IMR-90 (cell line): Measurements from ENCODE around the gene CBS. TPM values are rescaled to one million over a fixed set of nuclear protein-coding genes. Genes with fewer than 3 reads are reported as not detected.

ENCODE experiments used
- ATAC-seq: fragments of 200-7000 bp; cut with Tn5 transposase; 2 replicates; pipeline ENCODE4 v1.9.1; 2020; ENCODE audit warnings: low read depth, mild to moderate bottlenecking, moderate library complexity
- BruUV-seq: library from RNA; stranded (reverse); fragments of 400-500 nt; replicated peaks from 2 replicates; lab custom pipeline; 2021; lab: Mats Ljungman, UMichigan
- CTCF ChIA-PET: fragments of 300-600 bp; formaldehyde crosslinking; extraction: SDS; loops from one replicate; lab custom pipeline; 2021; ENCODE audit warnings: antibody characterized with exemption; lab: Yijun Ruan, JAX
- POLR2A ChIA-PET: fragments of 300-600 bp; sonication (Branson Sonifier 250); formaldehyde crosslinking; loops from one replicate; lab custom pipeline; 2022; ENCODE audit warnings: antibody characterized with exemption; ENCODE audit not compliant: unreplicated experiment; lab: Charles Lee
- DNase-seq: peaks from one replicate; pipeline ENCODE4 v3.0.0; 2013
- H2AFZ ChIP-seq: replicated peaks from 2 replicates; pipeline ENCODE3; 2013; ENCODE audit warnings: low read length, mild to moderate bottlenecking; ENCODE audit not compliant: poor library complexity
- H2AK5ac ChIP-seq: 2 replicates; pipeline ENCODE4 v1.6.1; 2013; ENCODE audit warnings: low read depth, low read length, inconsistent platforms
- H2AK9ac ChIP-seq: replicated peaks from 2 replicates; pipeline ENCODE3; 2013; ENCODE audit warnings: mild to moderate bottlenecking, low read depth, low read length, moderate library complexity; ENCODE audit not compliant: poor library complexity
- H2BK120ac ChIP-seq: 2 replicates; pipeline ENCODE4 v1.6.1; 2013; ENCODE audit warnings: low read depth, low read length, inconsistent platforms
- H2BK15ac ChIP-seq: 3 replicates; pipeline ENCODE4 v1.6.1; 2013; ENCODE audit warnings: low read depth, low read length, inconsistent platforms
- H2BK20ac ChIP-seq: 2 replicates; pipeline ENCODE4 v1.6.1; 2013; ENCODE audit warnings: low read depth, mild to moderate bottlenecking, inconsistent platforms, low read length, moderate library complexity
- H2BK5ac ChIP-seq: 2 replicates; pipeline ENCODE4 v1.6.1; 2013; ENCODE audit warnings: mild to moderate bottlenecking, low read depth, low read length, inconsistent platforms; ENCODE audit not compliant: poor library complexity, severe bottlenecking
- H3K14ac ChIP-seq: replicated peaks from 2 replicates; pipeline ENCODE4 v1.6.1; 2013; ENCODE audit warnings: low read depth, low read length, inconsistent platforms
- H3K18ac ChIP-seq: 2 replicates; pipeline ENCODE4 v1.6.1; 2013; ENCODE audit warnings: low read depth, low read length, control low read depth
- H3K23ac ChIP-seq: 2 replicates; pipeline ENCODE4 v1.6.1; 2013; ENCODE audit warnings: low read depth, low read length, inconsistent platforms
- H3K27ac ChIP-seq: 2 replicates; pipeline ENCODE4 v1.5.1; 2013; ENCODE audit warnings: mild to moderate bottlenecking, control low read depth, low read length; ENCODE audit not compliant: insufficient read depth
- H3K27me3 ChIP-seq: 2 replicates; pipeline ENCODE4 v1.6.1; 2013; ENCODE audit warnings: low read length; ENCODE audit not compliant: control insufficient read depth, insufficient read depth
- H3K36me3 ChIP-seq: 2 replicates; pipeline ENCODE4 v1.6.1; 2013; ENCODE audit warnings: low read length, mixed read lengths; ENCODE audit not compliant: control insufficient read depth, insufficient read depth
- H3K4ac ChIP-seq: 2 replicates; pipeline ENCODE4 v1.6.1; 2013; ENCODE audit warnings: low read depth, low read length, inconsistent platforms
- H3K4me1 ChIP-seq: 2 replicates; pipeline ENCODE4 v1.6.1; 2013; ENCODE audit warnings: low read length, mixed read lengths; ENCODE audit not compliant: control insufficient read depth, insufficient read depth
- H3K4me2 ChIP-seq: 2 replicates; pipeline ENCODE4 v1.6.1; 2013; ENCODE audit warnings: low read depth, mild to moderate bottlenecking, control low read depth, low read length, moderate library complexity
- H3K4me3 ChIP-seq: 2 replicates; pipeline ENCODE4 v1.5.1; 2013; ENCODE audit warnings: low read depth, mild to moderate bottlenecking, control low read depth, low read length, moderate library complexity; ENCODE audit not compliant: insufficient read depth
- H3K56ac ChIP-seq: 2 replicates; pipeline ENCODE4 v1.6.1; 2013; ENCODE audit warnings: low read length, inconsistent platforms; ENCODE audit not compliant: insufficient read depth; ENCODE audit errors: extremely low read depth
- H3K79me1 ChIP-seq, 2 experiments: 2 replicates each; pipeline ENCODE4 v1.6.1; 2013; ENCODE audit warnings: low read length in 2 of 2, inconsistent platforms in 1 of 2, low read depth in 1 of 2
- H3K9ac ChIP-seq: 2 replicates; pipeline ENCODE4 v1.6.1; 2013; ENCODE audit warnings: low read depth, low read length, control low read depth
- H3K9me1 ChIP-seq: 2 replicates; pipeline ENCODE4 v1.6.1; 2013; ENCODE audit warnings: low read length, inconsistent platforms; ENCODE audit not compliant: insufficient read depth
- H3K9me3 ChIP-seq: 2 replicates; pipeline ENCODE4 v1.6.1; 2013; ENCODE audit warnings: low read length; ENCODE audit not compliant: control insufficient read depth, insufficient read depth
- H4K20me1 ChIP-seq: 2 replicates; pipeline ENCODE4 v1.6.1; 2013; ENCODE audit warnings: low read length, inconsistent platforms; ENCODE audit not compliant: insufficient read depth
- H4K5ac ChIP-seq: 2 replicates; pipeline ENCODE4 v1.6.1; 2013; ENCODE audit warnings: mild to moderate bottlenecking, low read depth, low read length, control low read depth
- H4K8ac ChIP-seq, 2 experiments: 2 replicates each; pipeline ENCODE4 v1.6.1; 2013; ENCODE audit warnings: low read depth in 2 of 2, low read length in 2 of 2, control low read depth in 1 of 2, inconsistent platforms in 1 of 2
- H4K91ac ChIP-seq: 2 replicates; pipeline ENCODE4 v1.6.1; 2013; ENCODE audit warnings: low read depth, low read length, inconsistent platforms; ENCODE audit not compliant: insufficient read depth
- BHLHE40 ChIP-seq: fragments of 150-350 bp; IDR thresholded peaks from 2 replicates; pipeline ENCODE4 v1.6.1; 2016; ENCODE audit warnings: mild to moderate bottlenecking, low read depth, low read length
- CEBPB ChIP-seq: IDR thresholded peaks from 2 replicates; pipeline ENCODE4 v1.6.1; 2012; ENCODE audit warnings: low read depth, low read length, improper control_type of control experiment
- CHD1 ChIP-seq: IDR thresholded peaks from 2 replicates; pipeline ENCODE4 v1.6.1; 2012; ENCODE audit warnings: low read depth, low read length, improper control_type of control experiment
- FOS ChIP-seq: fragments of 150-350 bp; IDR thresholded peaks from 2 replicates; pipeline ENCODE4 v1.6.1; 2016; ENCODE audit warnings: low read depth, low read length
- MAFK ChIP-seq: IDR thresholded peaks from 2 replicates; pipeline ENCODE4 v1.6.1; 2012; ENCODE audit warnings: low read depth, low read length, improper control_type of control experiment
- MAZ ChIP-seq: IDR thresholded peaks from 2 replicates; pipeline ENCODE4 v1.6.1; 2012; ENCODE audit warnings: low read depth, mild to moderate bottlenecking, low read length, improper control_type of control experiment, moderate library complexity, borderline replicate concordance
- MXI1 ChIP-seq: IDR thresholded peaks from 2 replicates; pipeline ENCODE4 v1.6.1; 2012; ENCODE audit warnings: low read depth, mild to moderate bottlenecking, low read length, moderate library complexity, borderline replicate concordance
- NFE2L2 ChIP-seq: fragments of 150-350 bp; IDR thresholded peaks from 2 replicates; pipeline ENCODE4 v1.6.1; 2016; ENCODE audit warnings: low read depth, mild to moderate bottlenecking, low read length
- POLR2A ChIP-seq: IDR thresholded peaks from 2 replicates; pipeline ENCODE4 v1.6.1; 2012; ENCODE audit warnings: mild to moderate bottlenecking, low read depth, low read length
- RAD21 ChIP-seq: IDR thresholded peaks from 2 replicates; pipeline ENCODE4 v1.6.1; 2012; ENCODE audit warnings: low read length, improper control_type of control experiment
- RCOR1 ChIP-seq: IDR thresholded peaks from 2 replicates; pipeline ENCODE4 v1.6.1; 2012; ENCODE audit warnings: mild to moderate bottlenecking, low read length, improper control_type of control experiment; ENCODE audit not compliant: insufficient replicate concordance
- RFX5 ChIP-seq: IDR thresholded peaks from 2 replicates; pipeline ENCODE4 v1.8.0; 2012; ENCODE audit warnings: low read depth, mild to moderate bottlenecking, low read length, moderate library complexity
- SMC3 ChIP-seq: fragments of 150-350 bp; IDR thresholded peaks from 2 replicates; pipeline ENCODE4 v1.6.1; 2016; ENCODE audit warnings: low read depth, mild to moderate bottlenecking, antibody characterized with exemption, low read length, moderate library complexity
- WGBS, 2 experiments: methylation state at CpG; one replicate each; pipeline versions ENCODE4 v1.1.5 to v1.1.7; 2013; ENCODE audit warnings: missing lambda C conversion rate in 2 of 2; ENCODE audit not compliant: insufficient read length in 1 of 2; ENCODE audit errors: extremely low coverage in 2 of 2; 5-methylcytosine and 5-hydroxymethylcytosine counted together
- dilution Hi-C: fragments of 300-500 bp; cut with HindIII; formaldehyde crosslinking; loops from one replicate; pipeline ENCODE4 v1.14.3; 2018; ENCODE audit warnings: low sequenced_read_pairs; ENCODE audit not compliant: unreplicated experiment
- in situ Hi-C: fragments of 300-500 bp; cut with MboI; formaldehyde crosslinking; loops from 3 replicates; pipeline ENCODE4 v1.14.3; 2019; ENCODE audit warnings: low sequenced_read_pairs, inconsistent platforms, mixed read lengths
- intact Hi-C: fragments of 100-400 bp; cut with micrococcal nuclease; formaldehyde crosslinking; loops from 2 replicates; pipeline ENCODE4 v1.10.0; 2022
- polyA plus RNA-seq, 3 experiments: library from polyadenylated mRNA; depleted of rRNA; stranded (reverse); fragments of >200 nt; gene quantifications; 2 replicates each; pipeline ENCODE4 v1.2.3, GENCODE V29; 2012; ENCODE audit warnings: low replicate concordance in 1 of 3
- total RNA-seq: library from RNA; depleted of rRNA; stranded (reverse); fragments of >200 nt; gene quantifications from 2 replicates; pipeline ENCODE4 v1.2.3, GENCODE V29; 2012
- TF ChIP-seq, protein P1 (sequence below): fragments of 150-350 bp; IDR thresholded peaks from 2 replicates; pipeline ENCODE4 v1.6.1; 2017; ENCODE audit warnings: mild to moderate bottlenecking, antibody characterized with exemption, low read length, low read depth
- TF ChIP-seq, protein P2 (sequence below): conservative IDR thresholded peaks from 2 replicates; pipeline ENCODE4 v1.5.1; 2012; ENCODE audit warnings: mild to moderate bottlenecking, low read depth, low read length, improper control_type of control experiment
- TF ChIP-seq, protein P3 (sequence below): fragments of 150-350 bp; IDR thresholded peaks from 2 replicates; pipeline ENCODE4 v1.6.1; 2016; ENCODE audit warnings: low read depth, mild to moderate bottlenecking, low read length, moderate library complexity, borderline replicate concordance

Gene CBS
- total and polyA plus RNA-seq, 2 of the 4 experiments (the other 2 are of a cell fraction), result 38.5 to 54.3 TPM

DNA sequence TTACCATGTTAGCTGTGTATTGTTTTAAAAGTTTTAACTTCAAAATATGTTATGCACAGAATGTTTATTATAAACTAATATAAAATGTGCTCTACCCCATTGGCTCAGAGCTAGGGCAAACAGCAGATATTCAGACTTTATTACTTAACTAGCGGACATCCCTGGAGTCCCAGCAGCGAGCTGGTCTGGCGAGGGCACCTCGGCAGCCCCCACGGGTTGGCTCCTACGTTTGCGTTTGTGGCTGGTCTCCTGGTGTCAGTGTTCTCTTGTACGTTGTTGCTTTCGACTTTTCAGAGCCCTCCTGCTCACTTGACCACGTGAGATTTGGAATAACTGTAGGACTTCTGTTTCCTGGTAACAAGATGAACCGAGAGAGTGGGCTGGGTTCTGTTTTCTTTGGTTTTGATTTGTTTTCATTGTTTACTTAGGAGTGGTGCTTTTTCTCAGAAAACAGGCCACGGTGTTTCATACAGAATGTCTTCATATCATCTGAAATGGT is 44.5 kb downstream of the CBS start:
- Histone ChIP-seq H3K4me2 (no peak overlapping the region), H3K4me3 (no peak overlapping the region), H2AK5ac (no peak overlapping the region), H2BK5ac (no peak overlapping the region), H3K36me3 (peaks cover 34% of the 10 kb centered on the region), H2AFZ (no peak overlapping the region), H4K20me1 (no peaks in the 10 kb centered on the region), H2AK9ac (no peak overlapping the region), H3K27me3 (no peaks in the 10 kb centered on the region), H4K8ac (no peak overlapping the region), H3K9me1 (peaks cover 16% of the 10 kb centered on the region), H2BK20ac (no peak overlapping the region), H3K27ac (no peak overlapping the region), H3K4ac (no peak overlapping the region), H4K91ac (no peak overlapping the region), H3K23ac (no peak overlapping the region), H3K18ac (no peak overlapping the region), H2BK120ac (no peak overlapping the region), H3K4me1 (no peaks in the 10 kb centered on the region; the same call in 1 of the 2 replicates), H3K9me3 (no peaks in the 10 kb centered on the region), H3K9ac (no peak overlapping the region), H3K56ac (no peak overlapping the region), H4K5ac (no peak overlapping the region), H3K79me1 (peaks cover 7 to 24% of the 10 kb centered on the region in 2 experiments), H2BK15ac (no peak overlapping the region), H3K14ac (no peak overlapping the region)
- no peak for ATAC-seq
- DNase-seq, result no peak
- WGBS, 2 experiments, result 97% methylated on average over 6 of the region's 12 CpGs; no CpG with 5 or more reads in 1 of the 2 experiments
- BruUV-seq, result no TSS peak
- ChIA-PET POLR2A (no interaction called here), CTCF (no interaction called here)
- intact Hi-C loops (no loop called here), dilution Hi-C loops (no loop called here), in situ Hi-C loops (no loop called here)
- TF ChIP-seq MAZ, result no peak
- TF ChIP-seq RAD21, result no peak
- TF ChIP-seq, protein P1, sequence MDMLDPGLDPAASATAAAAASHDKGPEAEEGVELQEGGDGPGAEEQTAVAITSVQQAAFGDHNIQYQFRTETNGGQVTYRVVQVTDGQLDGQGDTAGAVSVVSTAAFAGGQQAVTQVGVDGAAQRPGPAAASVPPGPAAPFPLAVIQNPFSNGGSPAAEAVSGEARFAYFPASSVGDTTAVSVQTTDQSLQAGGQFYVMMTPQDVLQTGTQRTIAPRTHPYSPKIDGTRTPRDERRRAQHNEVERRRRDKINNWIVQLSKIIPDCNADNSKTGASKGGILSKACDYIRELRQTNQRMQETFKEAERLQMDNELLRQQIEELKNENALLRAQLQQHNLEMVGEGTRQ, result no peak
- TF ChIP-seq FOS, result no peak
- TF ChIP-seq, protein P2, sequence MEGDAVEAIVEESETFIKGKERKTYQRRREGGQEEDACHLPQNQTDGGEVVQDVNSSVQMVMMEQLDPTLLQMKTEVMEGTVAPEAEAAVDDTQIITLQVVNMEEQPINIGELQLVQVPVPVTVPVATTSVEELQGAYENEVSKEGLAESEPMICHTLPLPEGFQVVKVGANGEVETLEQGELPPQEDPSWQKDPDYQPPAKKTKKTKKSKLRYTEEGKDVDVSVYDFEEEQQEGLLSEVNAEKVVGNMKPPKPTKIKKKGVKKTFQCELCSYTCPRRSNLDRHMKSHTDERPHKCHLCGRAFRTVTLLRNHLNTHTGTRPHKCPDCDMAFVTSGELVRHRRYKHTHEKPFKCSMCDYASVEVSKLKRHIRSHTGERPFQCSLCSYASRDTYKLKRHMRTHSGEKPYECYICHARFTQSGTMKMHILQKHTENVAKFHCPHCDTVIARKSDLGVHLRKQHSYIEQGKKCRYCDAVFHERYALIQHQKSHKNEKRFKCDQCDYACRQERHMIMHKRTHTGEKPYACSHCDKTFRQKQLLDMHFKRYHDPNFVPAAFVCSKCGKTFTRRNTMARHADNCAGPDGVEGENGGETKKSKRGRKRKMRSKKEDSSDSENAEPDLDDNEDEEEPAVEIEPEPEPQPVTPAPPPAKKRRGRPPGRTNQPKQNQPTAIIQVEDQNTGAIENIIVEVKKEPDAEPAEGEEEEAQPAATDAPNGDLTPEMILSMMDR, result no peak
- no peak for TF ChIP-seq RCOR1
- no peak for TF ChIP-seq POLR2A
- no peak for TF ChIP-seq CEBPB
- no peak for TF ChIP-seq SMC3
- no peak for TF ChIP-seq NFE2L2
- no peak for TF ChIP-seq MAFK
- TF ChIP-seq RFX5, result no peak
- TF ChIP-seq, protein P3, sequence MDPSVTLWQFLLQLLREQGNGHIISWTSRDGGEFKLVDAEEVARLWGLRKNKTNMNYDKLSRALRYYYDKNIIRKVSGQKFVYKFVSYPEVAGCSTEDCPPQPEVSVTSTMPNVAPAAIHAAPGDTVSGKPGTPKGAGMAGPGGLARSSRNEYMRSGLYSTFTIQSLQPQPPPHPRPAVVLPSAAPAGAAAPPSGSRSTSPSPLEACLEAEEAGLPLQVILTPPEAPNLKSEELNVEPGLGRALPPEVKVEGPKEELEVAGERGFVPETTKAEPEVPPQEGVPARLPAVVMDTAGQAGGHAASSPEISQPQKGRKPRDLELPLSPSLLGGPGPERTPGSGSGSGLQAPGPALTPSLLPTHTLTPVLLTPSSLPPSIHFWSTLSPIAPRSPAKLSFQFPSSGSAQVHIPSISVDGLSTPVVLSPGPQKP, result no peak
- TF ChIP-seq BHLHE40, result no peak
- no peak for TF ChIP-seq CHD1
- TF ChIP-seq MXI1, result no peak
